Spleen (tissue), 7 donors: Measurements from ENCODE around the gene LZTFL1.

Experiments
- CTCF ChIP-seq, 11 experiments: fragments of 200-600 bp in 7 of 11; fragments of 450-650 bp in 4 of 11; sonication (generic) in 4 of 11; IDR thresholded peaks in 8 of 11; conservative IDR thresholded peaks in 3 of 11; 1 replicate in 7 of 11; 2 replicates in 4 of 11; pipeline versions ENCODE4 v1.4.0 to v1.8.0; 2016 to 2021; ENCODE audit warnings: antibody characterized with exemption in 11 of 11, inconsistent platforms in 4 of 11, mild to moderate bottlenecking in 1 of 11
- POLR2AphosphoS5 ChIP-seq, 3 donors: sonication (generic); formaldehyde crosslinking; IDR thresholded peaks; one replicate each; pipeline ENCODE4 v1.5.1; 2017; ENCODE audit warnings: antibody characterized with exemption in 3 of 3
- donor health status: DM: no; HTN: no; CAD: no; lungs with moderate emphysema.
- donor health status: DM: no; HTN: no; CAD: no.
- donor health status: DM: no; HTN: no; CAD: no.

- TF ChIP-seq CTCF (IDR thresholded peaks at IDR 0.05 in 8 of 11, conservative IDR thresholded peaks at IDR 0.05 in 3 of 11) (no peak), POLR2AphosphoS5 (IDR thresholded peaks at IDR 0.05) (no peak)
Observed at GRCh38 chr3:45842851-45843625, 1.1 kb upstream of the LZTFL1 start.
